Left ventricle myocardium inferior (tissue), 1 donor: ENCODE data around the gene PPP4C. TPM values are rescaled to one million over a fixed set of nuclear protein-coding genes. Genes with fewer than 3 reads are reported as not detected.

Experiments used
- DNase-seq: peaks from one replicate; pipeline ENCODE4 v3.0.0-alpha.2; 2020
- H3K27ac ChIP-seq: fragments of 200-600 bp; replicated peaks from 2 replicates; pipeline ENCODE4 v1.8.0; 2021
- H3K27me3 ChIP-seq: fragments of 200-600 bp; 2 replicates; pipeline ENCODE4 v1.8.0; 2021; ENCODE audit warnings: low read depth
- H3K36me3 ChIP-seq: fragments of 200-600 bp; 2 replicates; pipeline ENCODE4 v1.8.0; 2021
- H3K4me1 ChIP-seq: fragments of 200-600 bp; 2 replicates; pipeline ENCODE4 v1.8.0; 2021
- H3K4me3 ChIP-seq: fragments of 200-600 bp; 2 replicates; pipeline ENCODE4 v1.8.0; 2021; ENCODE audit warnings: mild to moderate bottlenecking, moderate library complexity
- H3K9me3 ChIP-seq: fragments of 200-600 bp; replicated peaks from 2 replicates; pipeline ENCODE4 v1.8.0; 2021
- intact Hi-C: fragments of 100-400 bp; cut with micrococcal nuclease; formaldehyde crosslinking; loops from one replicate; pipeline ENCODE4 v1.11.0; 2022
- total RNA-seq: library from RNA; stranded (reverse); fragmentation: NEBNext Ultra II Directional; extraction: Animal tissue kit (Norgen Biotek cat#: 25700); gene quantifications from one replicate; pipeline ENCODE4 v1.2.1, GENCODE V29; 2021
- TF ChIP-seq, protein P1 (sequence below): fragments of 200-600 bp; IDR thresholded peaks from 2 replicates; pipeline ENCODE4 v1.8.0; 2021; ENCODE audit warnings: antibody characterized with exemption, mild to moderate bottlenecking, borderline replicate concordance
- donor health status: DM: no; HTN: yes; CAD: no; lungs with severe emphysema.

PPP4C gene
- total RNA-seq, 1 donor from 2014 or later = 32.2 TPM

DNA sequence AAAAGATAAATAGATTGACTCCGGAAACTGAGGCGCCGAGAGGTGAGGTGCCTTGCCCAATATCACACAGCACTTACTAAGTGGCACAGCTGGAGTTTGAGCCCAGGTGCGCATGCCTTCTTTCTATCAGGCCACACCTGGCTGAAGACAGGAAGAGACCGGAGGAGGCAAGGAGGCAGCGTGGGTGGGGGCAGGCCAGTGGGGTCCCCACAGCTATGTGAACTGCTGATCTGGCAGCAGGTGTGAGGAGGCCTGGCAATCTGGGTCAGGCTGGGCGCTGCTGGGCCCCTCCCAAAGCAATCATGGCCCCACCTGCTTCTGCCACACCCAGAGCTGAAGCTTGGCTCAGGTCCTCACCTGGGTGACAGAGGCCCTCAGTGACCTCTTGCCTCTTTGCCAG, 39.4 kb downstream of the PPP4C start:
- Histone ChIP-seq H3K27me3 (no peaks in the 10 kb centered on the region), H3K27ac (no peak overlapping the region), H3K9me3 (no peaks in the 10 kb centered on the region), H3K4me1 (peaks cover 18% of the 10 kb centered on the region), H3K4me3 (no peak overlapping the region), H3K36me3 (peaks cover 88% of the 10 kb centered on the region)
- no peak for DNase-seq
- TF ChIP-seq, protein P1, sequence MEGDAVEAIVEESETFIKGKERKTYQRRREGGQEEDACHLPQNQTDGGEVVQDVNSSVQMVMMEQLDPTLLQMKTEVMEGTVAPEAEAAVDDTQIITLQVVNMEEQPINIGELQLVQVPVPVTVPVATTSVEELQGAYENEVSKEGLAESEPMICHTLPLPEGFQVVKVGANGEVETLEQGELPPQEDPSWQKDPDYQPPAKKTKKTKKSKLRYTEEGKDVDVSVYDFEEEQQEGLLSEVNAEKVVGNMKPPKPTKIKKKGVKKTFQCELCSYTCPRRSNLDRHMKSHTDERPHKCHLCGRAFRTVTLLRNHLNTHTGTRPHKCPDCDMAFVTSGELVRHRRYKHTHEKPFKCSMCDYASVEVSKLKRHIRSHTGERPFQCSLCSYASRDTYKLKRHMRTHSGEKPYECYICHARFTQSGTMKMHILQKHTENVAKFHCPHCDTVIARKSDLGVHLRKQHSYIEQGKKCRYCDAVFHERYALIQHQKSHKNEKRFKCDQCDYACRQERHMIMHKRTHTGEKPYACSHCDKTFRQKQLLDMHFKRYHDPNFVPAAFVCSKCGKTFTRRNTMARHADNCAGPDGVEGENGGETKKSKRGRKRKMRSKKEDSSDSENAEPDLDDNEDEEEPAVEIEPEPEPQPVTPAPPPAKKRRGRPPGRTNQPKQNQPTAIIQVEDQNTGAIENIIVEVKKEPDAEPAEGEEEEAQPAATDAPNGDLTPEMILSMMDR = no peak
- intact Hi-C loops = no loop called here

DNA sequence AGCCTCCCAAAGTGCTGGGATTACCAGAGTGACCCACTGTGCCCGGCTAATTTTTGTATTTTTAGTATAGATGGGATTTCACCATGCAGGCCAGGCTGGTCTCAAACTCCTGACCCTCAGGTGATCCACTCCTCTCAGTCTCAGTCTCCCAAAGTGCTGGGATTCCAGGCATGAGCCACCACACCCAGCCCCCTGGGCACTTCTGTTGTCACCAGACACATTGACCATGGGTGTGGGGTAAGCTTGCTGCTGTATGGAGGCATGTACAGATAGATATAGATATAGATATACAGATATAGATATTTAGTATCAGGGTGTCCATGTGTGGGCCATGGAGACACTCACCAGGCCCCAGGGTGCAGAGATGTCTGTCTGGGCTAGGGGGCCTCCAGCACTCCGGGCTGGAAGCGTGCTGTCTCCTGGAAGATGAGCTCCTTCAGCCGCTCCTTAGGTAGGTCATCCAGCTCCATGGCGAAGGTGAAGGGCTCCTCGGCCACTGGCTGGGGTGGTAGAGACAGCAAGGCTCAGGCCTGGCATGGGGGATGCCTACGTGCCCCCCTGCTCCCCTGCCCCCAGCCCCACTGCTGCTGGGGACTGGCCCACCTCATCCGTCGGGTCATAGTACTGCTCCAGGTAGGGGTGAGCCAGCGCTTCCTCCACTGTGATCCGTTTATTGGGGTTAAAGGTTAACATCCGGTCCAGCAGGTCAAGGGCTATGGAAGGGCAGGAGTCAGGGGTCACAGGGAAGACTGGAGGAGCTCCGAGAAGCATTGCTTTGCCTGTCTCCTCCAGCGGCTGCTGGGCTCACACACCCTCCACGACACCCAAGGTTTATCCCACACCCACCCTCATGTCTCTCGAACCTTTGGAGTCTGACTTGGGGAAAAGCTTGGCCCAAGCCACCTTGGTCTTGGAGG, 40.8 kb downstream of the PPP4C start:
- DNase-seq = no peak
- H3K36me3 ChIP-seq = peaks cover 85% of the 10 kb centered on the region
- TF ChIP-seq, protein P1 = no peak
- no peaks in the 10 kb centered on the region for H3K9me3 ChIP-seq
- H3K27ac ChIP-seq = no peak overlapping the region
- H3K4me1 ChIP-seq = peaks cover 31% of the 10 kb centered on the region
- H3K4me3 ChIP-seq = no peak overlapping the region
- H3K27me3 ChIP-seq = no peaks in the 10 kb centered on the region
- intact Hi-C loops = no loop called here

DNA sequence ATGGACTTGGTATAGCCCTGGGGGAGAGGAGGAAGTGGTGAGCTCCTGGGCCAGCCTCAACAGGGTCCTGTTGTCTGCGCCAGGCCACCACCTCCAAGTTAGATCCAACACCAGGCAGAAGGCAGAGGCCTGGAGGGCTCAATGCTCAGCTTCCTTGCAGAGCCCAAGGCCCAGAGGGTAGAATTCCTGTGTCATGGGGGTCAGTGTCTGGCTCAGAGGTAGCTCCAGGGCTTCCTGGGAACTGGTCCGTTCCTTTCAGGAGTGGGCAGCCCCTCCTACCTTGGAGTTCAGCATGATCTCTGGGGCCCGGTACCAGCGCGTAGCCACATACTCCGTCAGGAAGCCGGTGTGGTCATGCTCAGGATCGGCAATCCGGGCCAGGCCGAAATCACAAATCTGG, 42.0 kb downstream of the PPP4C start:
- Histone ChIP-seq H3K9me3 (no peaks in the 10 kb centered on the region), H3K27ac (no peak overlapping the region), H3K27me3 (no peaks in the 10 kb centered on the region), H3K4me1 (peaks cover 40% of the 10 kb centered on the region), H3K36me3 (peaks cover 75% of the 10 kb centered on the region), H3K4me3 (no peak overlapping the region)
- no peak for DNase-seq
- intact Hi-C loops = no loop called here
- TF ChIP-seq, protein P1 = no peak

DNA sequence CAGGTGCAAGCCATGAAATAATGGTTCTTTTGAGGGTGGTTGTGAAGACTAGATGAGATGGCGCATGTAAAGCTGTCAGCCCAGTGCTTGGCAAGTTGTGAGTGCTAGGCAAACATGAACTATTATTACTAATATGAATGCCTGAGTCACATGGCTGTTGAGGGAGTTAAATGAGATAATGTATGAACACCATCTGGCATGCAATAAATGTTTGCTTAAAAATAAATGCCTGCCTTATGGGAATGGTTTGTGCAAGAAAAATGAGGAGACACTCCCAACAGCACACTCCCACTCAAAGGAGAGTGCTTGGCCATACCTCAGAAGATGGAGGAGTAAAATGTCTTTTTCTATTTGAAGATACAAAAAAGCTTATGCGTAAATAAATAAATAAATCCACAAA, 43.6 kb downstream of the PPP4C start:
- DNase-seq = no peak
- no peaks in the 10 kb centered on the region for H3K27me3 ChIP-seq
- TF ChIP-seq, protein P1 = no peak
- no peak overlapping the region for H3K27ac ChIP-seq
- H3K36me3 ChIP-seq = peaks cover 67% of the 10 kb centered on the region
- peaks cover 39% of the 10 kb centered on the region for H3K4me1 ChIP-seq
- no peak overlapping the region for H3K4me3 ChIP-seq
- no peaks in the 10 kb centered on the region for H3K9me3 ChIP-seq
- intact Hi-C loops = no loop called here

DNA sequence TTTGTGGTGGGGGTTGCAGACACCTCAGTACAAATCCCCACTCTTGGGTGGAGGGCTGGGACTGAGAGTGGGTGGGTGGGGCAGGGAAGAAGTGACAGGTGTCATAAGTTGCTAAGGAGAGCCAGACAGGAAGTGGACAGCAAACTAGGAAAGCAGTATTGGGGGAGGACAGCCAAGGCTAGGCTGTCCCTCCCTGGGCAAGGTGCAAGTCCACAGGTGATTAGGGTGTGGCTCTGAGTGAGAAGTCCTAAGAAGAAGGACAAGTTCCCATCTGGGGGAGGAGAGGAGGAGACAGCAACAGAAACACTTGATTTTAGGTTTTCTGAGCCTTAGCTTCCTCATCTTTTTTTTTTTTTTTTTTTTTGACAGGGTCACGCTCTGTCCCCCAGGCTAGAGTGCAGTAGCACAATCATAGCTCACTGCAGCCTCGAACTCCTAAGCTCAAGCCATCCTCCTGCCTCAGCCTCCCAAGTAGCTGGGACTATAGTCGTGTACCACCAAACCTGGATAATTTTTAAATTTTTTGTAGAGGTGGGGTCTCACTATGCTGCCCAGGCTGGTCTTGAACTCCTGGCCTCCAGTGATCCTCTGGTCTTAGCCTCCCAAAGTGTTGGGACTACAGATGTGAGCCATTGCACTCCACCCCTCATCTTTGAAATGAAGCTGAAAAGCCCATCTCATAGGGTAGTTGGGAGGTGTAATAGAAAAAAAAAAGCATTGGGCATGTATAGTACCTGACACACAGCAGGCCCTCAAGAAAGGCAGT, 44.7 kb downstream of the PPP4C start:
- DNase-seq = no peak
- intact Hi-C loops = no loop called here
- no peaks in the 10 kb centered on the region for H3K9me3 ChIP-seq
- H3K27me3 ChIP-seq = no peaks in the 10 kb centered on the region
- TF ChIP-seq, protein P1 = no peak
- H3K4me3 ChIP-seq = peak overlapping the region; percentile 95
- peaks cover 56% of the 10 kb centered on the region for H3K36me3 ChIP-seq
- H3K27ac ChIP-seq = peak overlapping the region; percentile 97
- H3K4me1 ChIP-seq = peaks cover 39% of the 10 kb centered on the region
